ENCODE results near the gene ZNF133. TPM values are rescaled to one million over a fixed set of nuclear protein-coding genes. Genes with fewer than 3 reads are reported as not detected.

ZNF133 gene
- total and polyA plus RNA-seq, 2 experiments from 2014 or later: 9.4 to 15.1 TPM

DNA sequence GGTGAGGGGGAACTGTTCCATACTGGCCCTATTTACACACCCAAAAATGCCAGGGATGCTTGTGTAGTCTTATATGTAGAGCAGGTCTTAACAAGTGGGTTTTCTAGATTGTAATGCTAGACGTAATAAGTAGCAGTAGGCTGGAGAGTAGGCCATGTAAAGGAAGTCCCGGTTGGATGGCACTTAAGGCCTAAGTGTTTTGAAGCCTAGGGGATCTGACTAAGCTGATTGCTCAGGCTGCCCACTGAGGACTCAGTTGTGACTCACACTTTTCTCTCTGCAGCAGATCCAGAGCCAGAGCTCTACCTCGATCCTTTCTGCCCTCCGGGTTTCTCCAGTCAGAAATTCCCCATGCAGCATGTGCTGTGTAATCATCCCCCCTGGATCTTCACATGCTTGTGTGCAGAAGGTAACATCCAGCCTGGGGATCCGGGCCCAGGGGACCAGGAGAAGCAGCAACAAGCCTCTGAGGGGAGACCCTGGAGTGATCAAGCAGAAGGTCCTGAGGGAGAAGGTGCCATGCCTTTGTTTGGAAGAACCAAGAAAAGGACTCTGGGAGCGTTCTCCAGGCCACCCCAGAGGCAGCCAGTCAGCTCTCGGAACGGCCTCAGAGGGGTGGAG lies 26.6 kb downstream of the ZNF133 start (continued):
- TF ChIP-seq ZNF462 (CRISPR knock-in tag; IDR thresholded peaks at IDR 0.05): no peak

GRCh38 chr20:18316166-18316565 lies 27.8 kb downstream of the ZNF133 start:
- no peak for DNase-seq (ENCODE audit: low spot score)
- Histone ChIP-seq H3K9me2 (ENCODE audit: insufficient read depth) (no peaks in the 10 kb centered on the region), H3K27ac (ENCODE audit: low read depth) (no peak overlapping the region), H4K20me1 (replicated peaks; ENCODE audit: insufficient read depth) (no peaks in the 10 kb centered on the region; the same call in 1 of the 2 replicates), H3K27me3 (ENCODE audit: insufficient read depth) (no peaks in the 10 kb centered on the region), H3K79me2 (replicated peaks; ENCODE audit: insufficient read depth) (no peaks in the 10 kb centered on the region), H3K4me2 (no peak overlapping the region), H2AFZ (no peak overlapping the region), H3K4me3 (no peak overlapping the region), H3K4me1 (ENCODE audit: insufficient read depth) (no peaks in the 10 kb centered on the region), H3K36me3 (ENCODE audit: insufficient read depth) (peaks cover 4% of the 10 kb centered on the region; the same call in 1 of the 2 replicates), H3F3A (replicated peaks; ENCODE audit: low read depth) (no peaks in the 10 kb centered on the region)
- Mint-ChIP-seq H3K4me1 (no peaks in the 10 kb centered on the region), H3K4me3 (no peak overlapping the region), H3K9me3 (no peaks in the 10 kb centered on the region), H3K27me3 (ENCODE audit: insufficient read depth, low read depth, poor library complexity) (no peaks in the 10 kb centered on the region), H3K36me3 (ENCODE audit: low read depth) (peaks cover 22% of the 10 kb centered on the region), H3K27ac (no peak overlapping the region)
- ATAC-seq: no peak
- TF ChIP-seq JUNB (IDR thresholded peaks at IDR 0.05; ENCODE audit: unreplicated experiment) (no peak), ZNF462 (CRISPR knock-in tag; IDR thresholded peaks at IDR 0.05) (no peak), REST (IDR thresholded peaks at IDR 0.05; ENCODE audit: unreplicated experiment) (no peak), ZNF114 (CRISPR knock-in tag; IDR thresholded peaks at IDR 0.05) (no peak)

Measured in GM23338 (cell line).